GM20431 (cell line): ENCODE measurements around the gene SLFN11.
"Not testable (repeated sequence)": the region's sequence is repeated elsewhere in the genome, so short reads cannot be mapped to it uniquely, and the experiment has no call there.

Experiments
- in situ Hi-C: fragments of 300-500 bp; cut with MseI, MboI; formaldehyde crosslinking; loops from one replicate; pipeline ENCODE4 v1.15.0; 2020; ENCODE audit warnings: low sequenced_read_pairs; ENCODE audit not compliant: unreplicated experiment

The SLFN11 gene

GRCh38 chr17:35368081-35368830, 5.2 kb downstream of the SLFN11 start:
- in situ Hi-C loops, result no loop called here

- in situ Hi-C loops, result no loop called here
Observed at GRCh38 chr17:35361027-35361426, 12.4 kb downstream of the SLFN11 start.

- in situ Hi-C loops, result no loop called here
Observed at GRCh38 chr17:35359398-35359797, 14.0 kb downstream of the SLFN11 start.

GRCh38 chr17:35352284-35352683, 21.1 kb downstream of the SLFN11 start:
- in situ Hi-C loops, result no loop called here

GRCh38 chr17:35350493-35350892, 22.9 kb downstream of the SLFN11 start:
- in situ Hi-C loops, result no loop called here

- in situ Hi-C loops, result no loop called here
Observed at GRCh38 chr17:35345926-35346771, 27.3 kb downstream of the SLFN11 start.

- in situ Hi-C loops, result no loop called here
Observed at GRCh38 chr17:35345445-35345925, 27.9 kb downstream of the SLFN11 start.

GRCh38 chr17:35344262-35344661, 29.2 kb downstream of the SLFN11 start:
- in situ Hi-C loops, result no loop called here

GRCh38 chr17:35342276-35342675, 31.1 kb downstream of the SLFN11 start:
- in situ Hi-C loops, result no loop called here

GRCh38 chr17:35341411-35341992, 31.9 kb downstream of the SLFN11 start:
- in situ Hi-C loops, result no loop called here

- in situ Hi-C loops, result no loop called here
Observed at GRCh38 chr17:35338230-35338629, 35.2 kb downstream of the SLFN11 start.

GRCh38 chr17:35337364-35337763, 36.1 kb downstream of the SLFN11 start:
- in situ Hi-C loops, result no loop called here

- in situ Hi-C loops, result not testable (repeated sequence)
Observed at GRCh38 chr17:35333578-35333977, 39.8 kb downstream of the SLFN11 start.

- in situ Hi-C loops, result loop anchor here (25.0 kb wide), 1 partner anchor 415 kb away; the partner anchor contains the start of gene RASL10B
Observed at GRCh38 chr17:35322749-35323148, 50.7 kb downstream of the SLFN11 start.

- in situ Hi-C loops, result loop anchor here (10.0 to 25.0 kb wide), 2 partner anchors 219 to 421 kb away; partner anchors contain the start of genes RASL10B and SLFN12L
Observed at GRCh38 chr17:35315971-35316370, 57.5 kb downstream of the SLFN11 start.

- in situ Hi-C loops, result loop anchor here (10.0 to 25.0 kb wide), 2 partner anchors 220 to 422 kb away; partner anchors contain the start of genes RASL10B and SLFN12L
Observed at GRCh38 chr17:35315283-35315682, 58.1 kb downstream of the SLFN11 start.

- in situ Hi-C loops, result loop anchor here (10.0 to 25.0 kb wide), 2 partner anchors 220 to 423 kb away; partner anchors contain the start of genes RASL10B and SLFN12L
Observed at GRCh38 chr17:35314415-35315216, 58.8 kb downstream of the SLFN11 start.

- in situ Hi-C loops, result loop anchor here (10.0 to 25.0 kb wide), 2 partner anchors 221 to 423 kb away; partner anchors contain the start of genes RASL10B and SLFN12L
Observed at GRCh38 chr17:35313875-35314409, 59.5 kb downstream of the SLFN11 start.
